ENCODE results near the gene RNF166. TPM values are rescaled to one million over a fixed set of nuclear protein-coding genes. Genes with fewer than 3 reads are reported as not detected.
A peak's percentile ranks its signal among the peaks of the same experiment; 100 is the strongest.

The RNF166 gene
- total RNA-seq, 1 donor from 2014 or later = 26.5 TPM

DNA sequence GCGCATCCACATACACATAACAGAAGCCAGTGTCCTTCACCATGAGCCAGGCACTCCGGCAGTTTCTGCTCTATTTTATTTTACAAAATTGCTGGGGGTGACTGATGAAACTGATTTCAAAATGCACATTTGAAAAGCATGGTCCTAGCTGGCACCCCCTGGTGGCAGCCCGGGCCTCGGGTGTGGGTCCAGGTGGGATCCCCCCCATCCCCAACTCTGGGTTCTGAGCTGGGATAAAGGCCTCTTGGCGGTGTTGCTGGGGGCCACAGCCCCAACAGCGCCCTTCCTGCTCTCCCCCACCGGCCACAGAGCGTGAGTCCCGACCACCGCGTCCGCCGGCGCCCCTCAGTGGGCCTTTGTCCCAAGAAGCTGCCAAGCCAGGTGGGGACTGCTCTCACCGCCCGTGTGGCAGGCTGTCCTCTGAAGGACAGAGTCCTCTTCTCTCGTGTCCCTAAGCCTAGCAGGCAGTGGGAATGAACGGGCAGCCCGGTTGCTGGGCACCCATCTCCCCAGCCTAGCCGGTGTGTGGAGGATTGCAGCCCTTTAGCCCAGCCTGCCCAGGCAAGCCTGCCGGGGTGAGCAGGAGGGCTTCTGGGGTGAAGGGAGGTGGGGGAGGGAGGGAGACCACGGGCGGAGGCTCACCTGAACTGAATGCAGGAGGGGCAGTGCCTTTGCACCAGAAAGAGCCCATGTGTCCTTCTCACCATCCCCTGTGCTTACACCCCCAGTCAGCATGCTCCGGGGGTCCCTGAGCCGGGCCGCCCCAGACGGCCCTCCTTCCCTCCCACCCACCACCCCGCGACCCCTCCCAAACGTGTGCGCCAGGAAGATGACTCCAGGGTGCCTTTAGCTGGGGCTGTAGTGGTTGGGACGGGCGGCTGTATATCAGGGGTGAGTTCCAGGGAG is 20.8 kb downstream of the RNF166 start:
- Mint-ChIP-seq H3K4me3 (ENCODE audit: unreplicated experiment) (no peak overlapping the region), H3K27me3 (ENCODE audit: unreplicated experiment) (peaks cover 10% of the 10 kb centered on the region)
- TF ChIP-seq, protein P1, sequence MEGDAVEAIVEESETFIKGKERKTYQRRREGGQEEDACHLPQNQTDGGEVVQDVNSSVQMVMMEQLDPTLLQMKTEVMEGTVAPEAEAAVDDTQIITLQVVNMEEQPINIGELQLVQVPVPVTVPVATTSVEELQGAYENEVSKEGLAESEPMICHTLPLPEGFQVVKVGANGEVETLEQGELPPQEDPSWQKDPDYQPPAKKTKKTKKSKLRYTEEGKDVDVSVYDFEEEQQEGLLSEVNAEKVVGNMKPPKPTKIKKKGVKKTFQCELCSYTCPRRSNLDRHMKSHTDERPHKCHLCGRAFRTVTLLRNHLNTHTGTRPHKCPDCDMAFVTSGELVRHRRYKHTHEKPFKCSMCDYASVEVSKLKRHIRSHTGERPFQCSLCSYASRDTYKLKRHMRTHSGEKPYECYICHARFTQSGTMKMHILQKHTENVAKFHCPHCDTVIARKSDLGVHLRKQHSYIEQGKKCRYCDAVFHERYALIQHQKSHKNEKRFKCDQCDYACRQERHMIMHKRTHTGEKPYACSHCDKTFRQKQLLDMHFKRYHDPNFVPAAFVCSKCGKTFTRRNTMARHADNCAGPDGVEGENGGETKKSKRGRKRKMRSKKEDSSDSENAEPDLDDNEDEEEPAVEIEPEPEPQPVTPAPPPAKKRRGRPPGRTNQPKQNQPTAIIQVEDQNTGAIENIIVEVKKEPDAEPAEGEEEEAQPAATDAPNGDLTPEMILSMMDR (IDR thresholded peaks at IDR 0.05; ENCODE audit: partially characterized antibody, unreplicated experiment) = peak; percentile 43

DNA sequence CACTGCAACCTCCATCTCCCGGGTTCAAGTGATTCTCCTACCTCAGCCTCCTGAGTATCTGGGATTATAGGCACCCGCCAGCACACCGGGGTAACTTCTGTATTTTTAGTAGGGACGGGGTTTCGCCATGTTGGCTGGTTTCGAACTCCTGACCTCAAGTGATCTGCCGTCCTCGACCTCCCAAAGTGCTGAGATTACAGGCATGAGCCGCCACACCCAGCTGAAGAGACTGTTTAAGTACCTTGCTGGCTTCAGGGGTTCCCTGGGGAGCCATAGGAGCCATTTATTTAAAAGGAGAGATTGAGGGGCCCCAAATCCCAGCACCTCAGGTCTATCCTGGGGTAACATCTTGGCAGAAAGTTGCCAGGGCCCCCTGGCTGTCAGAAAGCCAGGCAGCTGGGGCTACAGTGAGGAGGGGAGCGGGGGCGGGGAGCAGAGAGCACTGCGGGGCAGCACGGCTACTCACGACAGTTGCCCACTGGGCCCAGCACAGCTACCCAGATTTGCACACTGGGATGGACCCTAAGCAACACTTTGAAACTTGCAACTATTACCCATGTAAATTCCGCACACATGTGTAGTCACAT is 21.5 kb downstream of the RNF166 start:
- no peak overlapping the region for H3K4me3 Mint-ChIP-seq (ENCODE audit: unreplicated experiment)
- DNase-seq = no peak
- H3K9me3 Mint-ChIP-seq (ENCODE audit: unreplicated experiment) = no peaks in the 10 kb centered on the region
- TF ChIP-seq, protein P1 (IDR thresholded peaks at IDR 0.05; ENCODE audit: partially characterized antibody, unreplicated experiment) = no peak
- peaks cover 10% of the 10 kb centered on the region for H3K27me3 Mint-ChIP-seq (ENCODE audit: unreplicated experiment)
- peaks cover 1% of the 10 kb centered on the region for H3K4me1 Mint-ChIP-seq (ENCODE audit: low read depth, unreplicated experiment)
- no peaks in the 10 kb centered on the region for H3K36me3 Mint-ChIP-seq (ENCODE audit: unreplicated experiment)
- no peak overlapping the region for H3K27ac Mint-ChIP-seq (ENCODE audit: unreplicated experiment)

More for the DNA sequence above, 20.8 kb downstream of the RNF166 start:
- Mint-ChIP-seq H3K36me3 (ENCODE audit: unreplicated experiment) (no peaks in the 10 kb centered on the region), H3K9me3 (ENCODE audit: unreplicated experiment) (no peaks in the 10 kb centered on the region), H3K4me1 (ENCODE audit: low read depth, unreplicated experiment) (peaks cover 1% of the 10 kb centered on the region), H3K27ac (ENCODE audit: unreplicated experiment) (no peak overlapping the region)
- no peak for DNase-seq

DNA sequence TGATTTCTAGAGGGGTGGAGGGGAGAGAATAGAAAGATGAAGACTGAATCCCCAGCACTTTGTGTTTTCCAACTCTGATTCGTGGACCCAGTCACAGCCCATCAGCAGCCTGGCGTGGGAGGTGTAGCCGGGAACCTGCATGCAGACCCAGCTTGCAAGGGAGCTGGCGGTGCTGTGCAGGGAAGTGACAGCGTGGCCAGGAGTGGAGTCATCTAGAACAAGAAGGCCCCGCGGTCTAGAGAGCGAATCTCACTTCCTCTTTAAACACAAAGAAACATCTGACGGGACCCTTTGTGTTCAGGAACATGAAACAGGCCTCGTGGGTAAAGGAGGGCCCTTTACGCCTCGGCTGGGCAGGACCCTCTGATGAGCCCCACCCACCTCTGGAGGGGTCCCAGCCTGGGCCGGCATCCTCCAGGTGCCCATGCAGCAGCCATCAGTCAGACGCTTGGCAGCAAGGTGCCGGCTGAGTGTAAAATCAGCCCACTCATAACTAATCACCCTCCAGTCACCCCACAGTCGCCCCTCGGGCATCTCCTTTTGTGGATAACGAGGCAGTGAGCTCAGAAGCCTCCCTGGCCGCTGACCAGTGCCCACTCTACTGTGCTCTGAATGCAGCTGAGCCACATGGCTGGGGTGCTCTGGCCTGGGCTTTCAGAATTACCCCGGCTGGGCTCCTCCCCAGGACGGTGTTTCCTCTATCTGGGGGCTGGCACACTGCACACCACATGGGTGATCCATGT is 24.3 kb downstream of the RNF166 start:
- no peak overlapping the region for H3K27ac Mint-ChIP-seq (ENCODE audit: unreplicated experiment)
- no peak overlapping the region for H3K4me3 Mint-ChIP-seq (ENCODE audit: unreplicated experiment)
- no peaks in the 10 kb centered on the region for H3K36me3 Mint-ChIP-seq (ENCODE audit: unreplicated experiment)
- no peaks in the 10 kb centered on the region for H3K9me3 Mint-ChIP-seq (ENCODE audit: unreplicated experiment)
- TF ChIP-seq, protein P1 (IDR thresholded peaks at IDR 0.05; ENCODE audit: partially characterized antibody, unreplicated experiment) = no peak
- peaks cover 8% of the 10 kb centered on the region for H3K27me3 Mint-ChIP-seq (ENCODE audit: unreplicated experiment)
- DNase-seq = no peak
- H3K4me1 Mint-ChIP-seq (ENCODE audit: low read depth, unreplicated experiment) = peaks cover 1% of the 10 kb centered on the region

- peaks cover 1% of the 10 kb centered on the region for H3K4me1 Mint-ChIP-seq (ENCODE audit: low read depth, unreplicated experiment)
- DNase-seq = no peak
- H3K9me3 Mint-ChIP-seq (ENCODE audit: unreplicated experiment) = no peaks in the 10 kb centered on the region
- TF ChIP-seq, protein P1 (IDR thresholded peaks at IDR 0.05; ENCODE audit: partially characterized antibody, unreplicated experiment) = peak; percentile 22
- no peak overlapping the region for H3K27ac Mint-ChIP-seq (ENCODE audit: unreplicated experiment)
- no peaks in the 10 kb centered on the region for H3K36me3 Mint-ChIP-seq (ENCODE audit: unreplicated experiment)
- no peak overlapping the region for H3K4me3 Mint-ChIP-seq (ENCODE audit: unreplicated experiment)
- peaks cover 8% of the 10 kb centered on the region for H3K27me3 Mint-ChIP-seq (ENCODE audit: unreplicated experiment)
Observed at GRCh38 chr16:88681084-88681680, 25.0 kb downstream of the RNF166 start.
